Testis (tissue), 3 donors: ENCODE results near the gene ZDHHC8. TPM values are rescaled to one million over a fixed set of nuclear protein-coding genes. Genes with fewer than 3 reads are reported as not detected.
"Not testable (repeated sequence)": the region's sequence is repeated elsewhere in the genome, so short reads cannot be mapped to it uniquely, and the experiment has no call there.

Source experiments
- DNase-seq: peaks from one replicate; pipeline ENCODE4 v3.0.0-alpha.2; 2019
- H3K27ac ChIP-seq, 2 donors: fragments of 200-600 bp; sonication (generic); one replicate each; pipeline ENCODE4 v1.5.1; 2019
- H3K27me3 ChIP-seq: fragments of 200-600 bp; sonication (generic); one replicate; pipeline ENCODE4 v1.5.1; 2019
- H3K36me3 ChIP-seq: fragments of 200-600 bp; sonication (generic); one replicate; pipeline ENCODE4 v1.5.1; 2017; ENCODE audit warnings: low read depth; ENCODE audit errors: missing control alignments
- H3K4me1 ChIP-seq: fragments of 200-600 bp; sonication (generic); one replicate; pipeline ENCODE4 v1.5.1; 2019
- H3K4me3 ChIP-seq, 2 donors: fragments of 200-600 bp; sonication (generic); one replicate each; pipeline ENCODE4 v1.5.1; 2017 to 2019
- H3K9me3 ChIP-seq: fragments of 200-600 bp; sonication (generic); one replicate; pipeline ENCODE4 v1.5.1; 2017
- CTCF ChIP-seq, 3 experiments: fragments of 450-650 bp in 2 of 3; fragments of 200-600 bp in 1 of 3; sonication (generic) in 1 of 3; IDR thresholded peaks; one replicate each; pipeline ENCODE4 v1.5.1; 2016 to 2019; ENCODE audit warnings: antibody characterized with exemption in 3 of 3, mild to moderate bottlenecking in 2 of 3, moderate library complexity in 1 of 3
- POLR2A ChIP-seq: fragments of 450-650 bp; IDR thresholded peaks from one replicate; pipeline ENCODE4 v1.6.1; 2017; ENCODE audit warnings: antibody characterized with exemption, mild to moderate bottlenecking, moderate library complexity
- WGBS, 2 donors: methylation state at CpG; one replicate each; pipeline ENCODE4 v1.1.5; 2018; 5-methylcytosine and 5-hydroxymethylcytosine counted together
- intact Hi-C: fragments of 100-400 bp; cut with DNase I; formaldehyde crosslinking; loops from one replicate; pipeline ENCODE4 v1.15.1; 2023; ENCODE audit warnings: low total_unique reads
- polyA plus RNA-seq: library from polyadenylated mRNA; stranded (reverse); fragments of 350-450 nt; fragmentation: Illumina TruSeq; extraction: RNeasy Lipid Tissue Mini Kit (QIAGEN cat#74804); gene quantifications from one replicate; pipeline ENCODE4 v1.2.3, GENCODE V29; 2014; ENCODE audit warnings: low read depth, low replicate concordance; ENCODE audit not compliant: insufficient read depth
- total RNA-seq, 2 donors: library from RNA; depleted of rRNA; stranded (reverse); fragments of >200 nt; gene quantifications; one replicate each; pipeline ENCODE4 v1.2.3, GENCODE V29; 2016

Gene ZDHHC8
- total and polyA plus RNA-seq, 3 donors from 2014 or later, result 34.0 to 44.0 (median 40.9) TPM

- Histone ChIP-seq H3K4me1 (peaks cover 4% of the 10 kb centered on the region), H3K9me3 (no peaks in the 10 kb centered on the region), H3K36me3 (no peaks in the 10 kb centered on the region), H3K27ac (no peak overlapping the region), H3K4me3 (no peak overlapping the region), H3K27me3 (no peaks in the 10 kb centered on the region)
- intact Hi-C loops, result loop anchor here (5.0 kb wide), 2 partner anchors 110 to 125 kb away; partner anchors contain the start of gene RTN4R
- no peak for TF ChIP-seq CTCF (IDR thresholded peaks at IDR 0.05)
- TF ChIP-seq POLR2A, result no peak
- DNase-seq, result no peak
- 57 to 74% methylated on average over 7 to 15 of the region's 15 CpGs for WGBS, 2 donors
These were observed 26.0 kb downstream of the ZDHHC8 start for GRCh38 chr22:20157430-20158183.

- H3K4me3 ChIP-seq, result no peak overlapping the region
- no peaks in the 10 kb centered on the region for H3K9me3 ChIP-seq
- TF ChIP-seq POLR2A (no peak), CTCF (IDR thresholded peaks at IDR 0.05) (no peak)
- no peak for DNase-seq
- intact Hi-C loops, result loop anchor here (5.0 kb wide), 2 partner anchors 109 to 124 kb away; partner anchors contain the start of gene RTN4R
- H3K36me3 ChIP-seq, result no peaks in the 10 kb centered on the region
- no peaks in the 10 kb centered on the region for H3K27me3 ChIP-seq
- H3K4me1 ChIP-seq, result peaks cover 4% of the 10 kb centered on the region
- no peak overlapping the region for H3K27ac ChIP-seq
- 75 to 87% methylated on average over 9 to 15 of the region's 15 CpGs for WGBS, 2 donors
These were observed 26.9 kb downstream of the ZDHHC8 start for GRCh38 chr22:20158391-20159036.

DNA sequence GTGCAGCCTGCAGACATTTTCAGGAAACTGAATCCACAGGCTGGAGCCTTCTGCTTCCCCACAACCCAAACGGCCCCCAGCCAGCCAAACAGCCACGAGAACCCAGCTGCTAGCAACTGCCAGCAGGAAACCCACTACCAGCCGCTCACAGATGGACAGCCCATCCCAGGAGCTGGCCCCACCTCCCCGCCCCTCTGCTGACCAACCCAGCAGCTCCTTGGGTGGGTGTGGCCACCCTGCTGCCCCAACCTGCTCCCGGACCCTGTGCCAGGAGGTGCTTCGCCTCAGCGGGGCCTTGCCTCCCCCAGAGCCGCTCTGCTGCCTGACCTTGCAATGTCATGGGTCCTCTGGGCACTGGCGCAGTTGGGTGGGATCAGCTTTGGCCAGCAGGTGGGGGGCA is 27.5 kb downstream of the ZDHHC8 start:
- Histone ChIP-seq H3K36me3 (no peaks in the 10 kb centered on the region), H3K27me3 (no peaks in the 10 kb centered on the region), H3K9me3 (no peaks in the 10 kb centered on the region), H3K4me1 (peaks cover 1% of the 10 kb centered on the region), H3K27ac (no peak overlapping the region), H3K4me3 (no peak overlapping the region)
- intact Hi-C loops, result loop anchor here (5.0 kb wide), 2 partner anchors 108 to 123 kb away; partner anchors contain the start of gene RTN4R
- no peak for DNase-seq
- TF ChIP-seq POLR2A (no peak), CTCF (IDR thresholded peaks at IDR 0.05) (no peak)
- 72% methylated on average over 9 of the region's 9 CpGs; no CpG with 5 or more reads in 1 of the 2 donors for WGBS, 2 donors

DNA sequence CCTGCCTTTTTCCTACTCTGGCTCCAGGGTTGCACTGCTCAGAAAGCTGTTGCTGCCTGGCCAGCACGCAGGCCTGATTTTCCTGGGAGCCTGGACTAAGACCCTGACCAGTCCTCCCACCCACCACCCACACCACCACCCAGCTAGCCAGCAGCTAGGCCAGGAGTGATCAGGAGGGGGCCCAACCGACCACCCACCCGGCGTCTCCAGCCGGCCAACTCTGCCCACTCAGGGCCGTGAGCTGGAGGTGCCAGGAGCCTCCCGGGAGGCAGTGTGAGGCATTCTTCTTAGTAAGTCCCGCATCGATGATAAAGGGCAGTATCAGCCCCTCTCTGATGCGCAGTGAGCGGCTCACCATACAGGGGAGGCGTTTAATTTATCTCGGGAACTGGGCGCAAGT is 27.9 kb downstream of the ZDHHC8 start:
- 65 to 73% methylated on average over 3 to 14 of the region's 14 CpGs for WGBS, 2 donors
- intact Hi-C loops, result loop anchor here (5.0 kb wide), 2 partner anchors 108 to 123 kb away; partner anchors contain the start of gene RTN4R

DNA sequence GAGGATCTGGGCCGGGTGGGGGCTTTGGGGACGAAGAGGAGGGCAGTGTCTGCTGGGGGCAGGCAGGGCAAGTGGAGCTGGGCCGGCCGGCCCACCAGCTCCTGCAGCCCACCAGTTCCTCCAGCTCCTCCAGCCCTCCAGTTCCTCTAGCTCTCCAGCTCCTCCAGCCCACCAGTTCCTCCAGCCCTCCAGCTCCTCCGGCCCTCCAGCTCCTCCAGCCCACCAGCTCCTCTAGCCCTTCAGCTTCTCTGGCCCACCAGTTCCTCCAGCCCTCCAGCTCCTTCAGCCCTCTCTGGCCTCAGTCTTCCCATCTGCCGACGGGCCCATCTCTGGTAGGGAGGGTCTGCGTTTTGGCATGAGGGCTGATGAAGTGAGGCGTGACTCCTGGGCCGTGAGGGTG is 28.4 kb downstream of the ZDHHC8 start:
- DNase-seq, result no peak
- no peaks in the 10 kb centered on the region for H3K9me3 ChIP-seq
- no peaks in the 10 kb centered on the region for H3K4me1 ChIP-seq
- H3K27ac ChIP-seq, result no peak overlapping the region
- no peak overlapping the region for H3K4me3 ChIP-seq
- no peaks in the 10 kb centered on the region for H3K27me3 ChIP-seq
- 84 to 88% methylated on average over 9 to 10 of the region's 10 CpGs for WGBS, 2 donors
- intact Hi-C loops, result no loop called here
- TF ChIP-seq POLR2A (no peak), CTCF (IDR thresholded peaks at IDR 0.05) (no peak)
- no peaks in the 10 kb centered on the region for H3K36me3 ChIP-seq

More for the DNA sequence above, 27.9 kb downstream of the ZDHHC8 start:
- H3K36me3 ChIP-seq, H3K9me3 ChIP-seq, H3K27ac ChIP-seq, H3K4me1 ChIP-seq, H3K27me3 ChIP-seq, DNase-seq, H3K4me3 ChIP-seq: not testable (repeated sequence)
